GM12892 (cell line): ENCODE data around the gene ATRN.

ENCODE experiments used
- DNase-seq: peaks from one replicate; pipeline ENCODE4 v3.0.0; 2011; ENCODE audit not compliant: insufficient read length
- FAIRE-seq: peaks from 2 replicates; lab custom pipeline; 2011; peaks lifted over from hg19 to GRCh38; lab: Jason Lieb, UNC
- POLR2A ChIP-seq: IDR thresholded peaks from 2 replicates; pipeline ENCODE4 v1.6.1; 2011; ENCODE audit warnings: low read depth, low read length, control low read depth
- POLR2AphosphoS5 ChIP-seq: IDR thresholded peaks from 2 replicates; pipeline ENCODE4 v1.6.1; 2011; ENCODE audit warnings: low read depth, low read length, control low read depth
- TAF1 ChIP-seq: IDR thresholded peaks from 2 replicates; pipeline ENCODE4 v1.6.1; 2011; ENCODE audit warnings: low read depth, mild to moderate bottlenecking, control low read depth, low read length, borderline replicate concordance

ATRN gene

GRCh38 chr20:3447321-3447720 lies 23.5 kb upstream of the ATRN start:
- TF ChIP-seq POLR2AphosphoS5 (no peak), TAF1 (no peak), POLR2A (no peak)
- no peak for FAIRE-seq

DNA sequence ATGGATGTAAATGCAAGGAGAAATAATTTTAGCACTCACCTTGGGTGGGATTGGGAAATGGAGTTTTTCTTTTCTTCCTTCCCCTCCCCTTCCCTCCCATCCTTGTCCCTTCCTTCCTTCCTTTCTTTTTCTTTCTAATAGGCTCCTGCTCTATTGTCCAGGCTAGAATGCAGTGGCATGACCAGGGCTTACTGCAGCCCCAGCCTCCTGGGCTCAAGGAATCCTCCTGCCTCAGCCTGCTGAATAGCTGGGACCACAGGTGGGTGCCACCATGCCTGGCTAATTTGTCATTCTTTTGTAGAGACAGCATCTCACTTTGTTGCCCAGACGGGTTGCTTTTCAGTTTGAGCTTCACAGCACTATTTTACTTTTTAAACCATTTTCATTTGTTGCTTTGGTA lies 21.5 kb upstream of the ATRN start:
- TF ChIP-seq POLR2A (no peak), POLR2AphosphoS5 (no peak), TAF1 (no peak)
- no peak for FAIRE-seq
- no peak for DNase-seq

More at GRCh38 chr20:3447321-3447720, 23.5 kb upstream of the ATRN start:
- no peak for DNase-seq

DNA sequence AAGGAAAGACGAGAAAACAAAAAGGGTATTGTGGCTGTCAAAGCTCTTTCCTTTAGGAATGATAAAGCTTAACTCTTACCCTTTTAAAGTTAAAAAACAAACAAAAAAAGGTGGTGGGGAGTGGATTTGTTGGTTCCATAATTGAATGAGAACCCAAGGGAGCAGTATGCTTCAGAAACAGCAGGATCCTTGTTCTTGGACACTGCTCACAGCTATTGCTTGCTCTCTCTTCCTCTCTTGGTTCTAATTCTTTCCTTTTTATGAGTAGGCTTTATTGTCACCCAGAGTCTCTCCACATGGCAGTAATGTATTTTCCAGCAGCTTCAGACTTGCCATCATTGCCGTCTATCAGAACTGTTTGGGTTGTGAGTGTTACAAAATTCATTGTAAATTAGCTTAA lies 18.7 kb upstream of the ATRN start:
- TF ChIP-seq POLR2AphosphoS5 (no peak), POLR2A (no peak), TAF1 (no peak)
- no peak for FAIRE-seq
- DNase-seq, result no peak

DNA sequence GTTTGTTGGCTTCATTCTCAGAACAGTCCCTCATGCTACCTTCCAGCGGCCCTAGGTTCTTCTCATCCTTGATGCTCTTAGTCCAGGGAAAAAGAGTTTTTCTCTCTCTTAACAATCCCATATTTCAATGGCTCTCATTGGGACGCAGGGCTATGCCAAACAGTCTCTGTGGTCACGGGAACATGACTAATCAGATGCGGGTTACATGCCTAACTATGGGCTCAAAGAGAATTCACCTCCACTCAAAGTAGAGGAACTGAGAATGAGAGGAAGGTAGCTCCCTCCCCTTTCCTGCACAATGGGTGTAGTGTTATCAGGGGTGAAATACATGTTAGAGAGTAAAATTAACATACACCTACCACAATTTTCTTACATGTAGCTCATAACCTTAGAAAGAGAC lies 18.1 kb upstream of the ATRN start:
- TF ChIP-seq POLR2A, result no peak
- no peak for TF ChIP-seq TAF1
- no peak for TF ChIP-seq POLR2AphosphoS5
- FAIRE-seq (no peak), DNase-seq (no peak)

GRCh38 chr20:3454831-3455230 lies 16.0 kb upstream of the ATRN start:
- FAIRE-seq (no peak), DNase-seq (no peak)
- no peak for TF ChIP-seq POLR2A
- no peak for TF ChIP-seq POLR2AphosphoS5
- TF ChIP-seq TAF1, result no peak

DNA sequence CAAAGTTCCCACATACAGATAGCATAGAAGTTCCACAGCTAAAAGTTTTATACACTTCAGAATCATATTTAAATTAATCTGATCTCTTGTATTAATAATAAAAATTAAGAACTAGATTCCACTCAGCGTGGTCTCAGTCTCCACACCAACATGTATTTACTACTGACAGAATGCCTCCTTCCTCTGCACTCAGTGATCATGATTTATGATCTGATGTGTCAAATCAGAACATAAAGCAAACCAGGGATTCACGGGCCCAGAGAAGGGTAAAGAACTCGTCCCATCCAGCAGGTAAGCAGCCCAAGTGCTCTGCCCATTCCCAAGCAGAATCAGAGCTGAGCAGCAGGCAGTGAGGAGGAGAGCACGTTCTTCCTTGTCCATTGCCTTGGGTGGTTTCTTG lies 14.2 kb upstream of the ATRN start:
- TF ChIP-seq POLR2A, result no peak
- TF ChIP-seq TAF1, result no peak
- no peak for TF ChIP-seq POLR2AphosphoS5
- FAIRE-seq, result no peak

GRCh38 chr20:3459881-3460307 lies 10.9 kb upstream of the ATRN start:
- TF ChIP-seq TAF1 (no peak), POLR2A (no peak), POLR2AphosphoS5 (no peak)
- FAIRE-seq (no peak), DNase-seq (no peak)

More for the DNA sequence above, 14.2 kb upstream of the ATRN start:
- no peak for DNase-seq

DNA sequence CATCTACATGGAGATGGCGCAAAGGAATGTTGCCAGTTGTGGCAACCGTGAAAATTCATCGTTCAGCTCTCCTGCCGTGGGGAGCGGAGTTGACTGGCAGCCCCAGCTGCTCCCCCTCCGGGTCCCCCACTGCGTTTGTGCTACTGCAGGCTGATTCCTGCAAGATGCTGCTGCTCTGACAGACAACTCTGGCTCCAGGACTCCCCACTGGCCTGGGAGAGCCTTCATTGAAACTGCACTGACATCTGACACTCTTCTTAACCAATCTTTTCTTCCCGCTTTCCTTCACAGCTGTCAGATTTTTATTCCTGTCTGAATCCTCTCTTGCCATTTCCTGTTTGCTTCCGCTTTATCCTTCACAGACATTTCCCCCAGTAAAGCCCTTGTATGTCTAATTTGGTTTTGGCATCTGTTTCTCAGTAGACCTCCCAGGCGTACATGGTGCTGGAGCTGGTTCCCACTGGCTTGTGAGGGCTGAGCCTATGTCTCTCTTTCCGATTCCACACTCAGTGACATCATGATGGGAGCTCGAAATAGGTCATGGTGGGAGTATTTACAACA lies 9.5 kb upstream of the ATRN start:
- no peak for FAIRE-seq
- DNase-seq, result no peak
- TF ChIP-seq TAF1, result no peak
- TF ChIP-seq POLR2AphosphoS5, result no peak
- no peak for TF ChIP-seq POLR2A

- TF ChIP-seq TAF1, result no peak
- no peak for TF ChIP-seq POLR2A
- TF ChIP-seq POLR2AphosphoS5, result no peak
- no peak for FAIRE-seq
These were observed 8.7 kb upstream of the ATRN start for GRCh38 chr20:3461911-3462677.

GRCh38 chr20:3464166-3464565 lies 6.7 kb upstream of the ATRN start:
- TF ChIP-seq TAF1 (no peak), POLR2AphosphoS5 (no peak), POLR2A (no peak)
- no peak for FAIRE-seq
- no peak for DNase-seq

More at GRCh38 chr20:3461911-3462677, 8.7 kb upstream of the ATRN start:
- DNase-seq, result no peak

- no peak for DNase-seq
- no peak for FAIRE-seq
- no peak for TF ChIP-seq POLR2A
- no peak for TF ChIP-seq POLR2AphosphoS5
- TF ChIP-seq TAF1, result no peak
These were observed 5.5 kb upstream of the ATRN start for GRCh38 chr20:3465301-3465700.

DNA sequence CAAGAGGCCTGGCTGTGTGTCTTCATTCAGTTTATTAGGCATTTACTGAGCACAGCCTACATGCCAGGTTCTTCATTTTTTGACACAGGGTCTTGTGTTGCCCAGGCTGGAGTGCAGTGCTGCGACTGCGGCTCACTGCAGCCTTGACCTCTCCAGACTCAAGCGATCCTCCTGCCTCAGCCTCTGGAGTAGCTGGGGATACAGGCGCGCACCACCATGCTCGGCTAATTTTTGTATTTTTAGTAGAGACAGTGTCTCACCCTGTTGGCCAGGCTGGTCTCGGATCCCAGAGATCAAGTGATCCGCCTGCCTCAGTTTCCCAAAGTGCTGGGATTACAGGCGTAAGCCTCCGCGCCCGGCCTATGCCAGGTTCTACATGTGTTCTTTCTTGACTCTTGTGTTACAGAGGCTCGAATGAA lies 601 bp upstream of the ATRN start:
- FAIRE-seq (no peak), DNase-seq (no peak)
- no peak for TF ChIP-seq TAF1
- no peak for TF ChIP-seq POLR2A
- TF ChIP-seq POLR2AphosphoS5, result no peak
